Central memory CD4-positive, alpha-beta T cell (primary cell): ENCODE data around the gene HDAC4.
A peak's percentile ranks its signal among the peaks of the same experiment; 100 is the strongest.
"Not testable (repeated sequence)": the region's sequence is repeated elsewhere in the genome, so short reads cannot be mapped to it uniquely, and the experiment has no call there.

ENCODE experiments used
- DNase-seq: peaks from one replicate; pipeline ENCODE4 v3.0.0; 2022
- total RNA-seq, 3 experiments: gene quantifications; one replicate each; lab custom pipeline; 2026; lab: John Stamatoyannopoulos, UW

The HDAC4 gene
- 35.2 to 92.2 (median 59.5) reads per million in 3 experiments for total RNA-seq

GRCh38 chr2:239400596-239401066 is at the start of gene HDAC4:
TSS of gene HDAC4 (minus strand) at chr2:239401020. CDS start at chr2:239352699, 48,321 bp downstream.
- DNase-seq, result no peak

- not testable (repeated sequence) for DNase-seq
Measured at GRCh38 chr2:239449468-239449867, 48.6 kb upstream of the HDAC4 start.

- no peak for DNase-seq
Measured at GRCh38 chr2:239445771-239446524, 45.1 kb upstream of the HDAC4 start.

- DNase-seq, result no peak
Measured at GRCh38 chr2:239444626-239445577, 44.1 kb upstream of the HDAC4 start.

- no peak for DNase-seq
Measured at GRCh38 chr2:239443666-239444567, 43.1 kb upstream of the HDAC4 start.

- no peak for DNase-seq
Measured at GRCh38 chr2:239443102-239443620, 42.3 kb upstream of the HDAC4 start.

- no peak for DNase-seq
Measured at GRCh38 chr2:239442192-239442591, 41.4 kb upstream of the HDAC4 start.

GRCh38 chr2:239441261-239442078 is 40.6 kb upstream of the HDAC4 start:
- DNase-seq, result peak; percentile 13

GRCh38 chr2:239440511-239440959 is 39.7 kb upstream of the HDAC4 start:
- no peak for DNase-seq

GRCh38 chr2:239439754-239440315 is 39.0 kb upstream of the HDAC4 start:
- DNase-seq, result no peak

GRCh38 chr2:239438995-239439753 is 38.4 kb upstream of the HDAC4 start:
- DNase-seq, result no peak

- no peak for DNase-seq
Measured at GRCh38 chr2:239438368-239438767, 37.5 kb upstream of the HDAC4 start.

GRCh38 chr2:239436669-239437335 is 36.0 kb upstream of the HDAC4 start:
- no peak for DNase-seq

- DNase-seq, result no peak
Measured at GRCh38 chr2:239436076-239436475, 35.3 kb upstream of the HDAC4 start.

GRCh38 chr2:239433777-239434403 is 33.1 kb upstream of the HDAC4 start:
- DNase-seq, result no peak

- DNase-seq, result no peak
Measured at GRCh38 chr2:239432174-239432573, 31.4 kb upstream of the HDAC4 start.

GRCh38 chr2:239431536-239431935 is 30.7 kb upstream of the HDAC4 start:
- no peak for DNase-seq

- DNase-seq, result no peak
Measured at GRCh38 chr2:239429473-239430350, 28.9 kb upstream of the HDAC4 start.
